Psoas muscle (tissue), 8 donors: ENCODE data around the gene SLC44A2. TPM values are rescaled to one million over a fixed set of nuclear protein-coding genes. Genes with fewer than 3 reads are reported as not detected.

Experiments
- ATAC-seq, 4 donors: fragments of 200-7000 bp; cut with Tn5 transposase; one replicate each; pipeline ENCODE4 v1.9.1; 2020; ENCODE audit warnings: moderate library complexity in 3 of 4, mild to moderate bottlenecking in 2 of 4
- DNase-seq, 2 donors: peaks; one replicate each; pipeline ENCODE4 v3.0.0-alpha.2; 2020
- H3K27ac ChIP-seq: fragments of 200-600 bp; one replicate; pipeline ENCODE4 v1.8.0; 2022
- H3K27me3 ChIP-seq, 3 donors: fragments of 200-600 bp in 1 of 3; one replicate each; pipeline versions ENCODE4 v1.6.1 to v1.8.0; 2013 to 2022; ENCODE audit warnings: low read length in 2 of 3, mild to moderate bottlenecking in 2 of 3, moderate library complexity in 1 of 3; ENCODE audit not compliant: insufficient read depth in 3 of 3
- H3K36me3 ChIP-seq, 2 donors: fragments of 200-600 bp in 1 of 2; one replicate each; pipeline versions ENCODE4 v1.6.1 to v1.8.0; 2013 to 2022; ENCODE audit warnings: low read depth in 1 of 2, mild to moderate bottlenecking in 1 of 2, moderate library complexity in 1 of 2; ENCODE audit not compliant: insufficient read depth in 1 of 2
- H3K4me1 ChIP-seq: fragments of 200-600 bp; one replicate; pipeline ENCODE4 v1.8.0; 2022
- H3K4me3 ChIP-seq: fragments of 200-600 bp; one replicate; pipeline ENCODE4 v1.8.0; 2022; ENCODE audit warnings: mild to moderate bottlenecking
- H3K9me3 ChIP-seq: fragments of 200-600 bp; one replicate; pipeline ENCODE4 v1.8.0; 2022
- CTCF ChIP-seq: fragments of 200-600 bp; IDR thresholded peaks from one replicate; pipeline ENCODE4 v1.8.0; 2022; ENCODE audit warnings: antibody characterized with exemption
- WGBS, 3 donors: extraction: QIAGEN DNeasy Blood & Tissue Kit; methylation state at CpG; one replicate each; pipeline versions ENCODE4 v1.1.6 to v1.1.7; 2013; 5-methylcytosine and 5-hydroxymethylcytosine counted together
- intact Hi-C, 2 donors: fragments of 100-400 bp; cut with DNase I; formaldehyde crosslinking; loops; one replicate each; pipeline versions ENCODE4 v1.11.0 to v1.14.2; 2022
- polyA plus RNA-seq, 3 donors: library from polyadenylated mRNA; stranded (reverse); fragments of 200-250 nt; gene quantifications; one replicate each; pipeline ENCODE4 v1.2.3, GENCODE V29; 2013
- total RNA-seq, 4 donors: library from RNA; stranded (reverse); fragmentation: NEBNext Ultra II Directional in 2 of 4; extraction: Animal tissue kit (Norgen Biotek cat#: 25700) in 2 of 4; gene quantifications; one replicate each; pipeline versions ENCODE4 v1.2.1 to v1.2.4, GENCODE V29; 2021 to 2023
- donor health status: healthy with polysubstance abuse.
- donor health status: DM: no; HTN: no; CAD: no; lungs with moderate emphysema.
- donor health status: Bipolar disorder and iron deficiency.
- donor health status: healthy.
- donor health status: DM: yes; HTN: yes; CAD: no.
- donor health status: DM: no; HTN: no; CAD: no.
- donor health status: DM: no; HTN: no; CAD: no.
- donor health status: DM: yes; HTN: yes; CAD: no.

SLC44A2 gene
- total and polyA plus RNA-seq, 7 donors, result 36.3 to 104 (median 73.8) TPM

- ATAC-seq (peak in 1 of 4 donors; percentile 17), DNase-seq (no peak)
- peaks cover 5% of the 10 kb centered on the region for H3K4me1 ChIP-seq
- H3K9me3 ChIP-seq, result no peaks in the 10 kb centered on the region
- H3K27me3 ChIP-seq, result no peaks in the 10 kb centered on the region
- no peak overlapping the region for H3K4me3 ChIP-seq
- H3K27ac ChIP-seq, result no peak overlapping the region
- TF ChIP-seq CTCF, result no peak
- peaks cover 0 to 79% of the 10 kb centered on the region in 2 donors for H3K36me3 ChIP-seq
- 42 to 66% (median 45%) methylated on average over 7 of the region's 7 CpGs for WGBS, 3 donors
- intact Hi-C loops, result no loop called here
Observed at GRCh38 chr19:10690341-10690781, 65.0 kb downstream of the SLC44A2 start.

- H3K4me3 ChIP-seq, result no peak overlapping the region
- peaks cover 6% of the 10 kb centered on the region for H3K4me1 ChIP-seq
- intact Hi-C loops, result no loop called here
- H3K36me3 ChIP-seq, result peaks cover 0 to 69% of the 10 kb centered on the region in 2 donors
- no peaks in the 10 kb centered on the region for H3K27me3 ChIP-seq
- WGBS, 3 donors, result 78 to 81% (median 80%) methylated on average over 23 of the region's 23 CpGs
- ATAC-seq, result no peak
- no peak overlapping the region for H3K27ac ChIP-seq
- no peak for DNase-seq
- TF ChIP-seq CTCF, result no peak
- H3K9me3 ChIP-seq, result no peaks in the 10 kb centered on the region
Observed at GRCh38 chr19:10691178-10691881, 66.0 kb downstream of the SLC44A2 start.

GRCh38 chr19:10691883-10692282 lies 66.5 kb downstream of the SLC44A2 start:
- Histone ChIP-seq H3K4me3 (no peak overlapping the region), H3K9me3 (no peaks in the 10 kb centered on the region), H3K36me3 (peaks cover 0 to 63% of the 10 kb centered on the region in 2 donors), H3K27ac (no peak overlapping the region), H3K4me1 (peaks cover 6% of the 10 kb centered on the region), H3K27me3 (no peaks in the 10 kb centered on the region)
- ATAC-seq (no peak), DNase-seq (no peak)
- WGBS, 3 donors, result 72 to 79% (median 76%) methylated on average over 5 of the region's 5 CpGs
- intact Hi-C loops, result no loop called here
- no peak for TF ChIP-seq CTCF

- Histone ChIP-seq H3K4me1 (peaks cover 6% of the 10 kb centered on the region), H3K4me3 (no peak overlapping the region), H3K36me3 (peaks cover 0 to 55% of the 10 kb centered on the region in 2 donors), H3K27me3 (no peaks in the 10 kb centered on the region), H3K27ac (no peak overlapping the region), H3K9me3 (no peaks in the 10 kb centered on the region)
- TF ChIP-seq CTCF, result no peak
- DNase-seq (no peak), ATAC-seq (no peak)
- 79 to 89% (median 81%) methylated on average over 5 of the region's 5 CpGs for WGBS, 3 donors
- intact Hi-C loops, result no loop called here
Observed at GRCh38 chr19:10692673-10693264, 67.4 kb downstream of the SLC44A2 start.

Other genes with a start within 250 kb of the SLC44A2 start
- gene TYK2, start 245.0 kb upstream of the SLC44A2 start, total RNA-seq, result 10 to 100 TPM; 37.1 to 57.6 (median 40.4) TPM
- 10 to 100 TPM; 40.7 to 58.8 (median 41.7) TPM for gene TYK2, start 245.0 kb upstream of the SLC44A2 start, polyA plus RNA-seq
- 100 to 1,000 TPM; 165 to 182 (median 171) TPM for gene CDC37, start 222.0 kb upstream of the SLC44A2 start, total RNA-seq
- gene CDC37, start 222.0 kb upstream of the SLC44A2 start, polyA plus RNA-seq, result 100 to 1,000 TPM; 208 to 268 (median 234) TPM
- 10 to 100 TPM in 3 of 4 donors, 1 to 10 TPM in 1; 7.9 to 29.0 (median 16.8) TPM for gene PDE4A, start 205.0 kb upstream of the SLC44A2 start, total RNA-seq
- 10 to 100 TPM in 2 of 3 donors, 1 to 10 TPM in 1; 4.1 to 15.1 (median 11.5) TPM for gene PDE4A, start 205.0 kb upstream of the SLC44A2 start, polyA plus RNA-seq
- gene KEAP1, start 122.2 kb upstream of the SLC44A2 start, total RNA-seq, result 100 to 1,000 TPM; 109 to 208 (median 169) TPM
- gene KEAP1, start 122.2 kb upstream of the SLC44A2 start, polyA plus RNA-seq, result 100 to 1,000 TPM; 154 to 242 (median 205) TPM
- gene S1PR5, start 108.1 kb upstream of the SLC44A2 start, total RNA-seq, result under 1 TPM; 0.15 to 0.30 (median 0.17) TPM
- gene S1PR5, start 108.1 kb upstream of the SLC44A2 start, polyA plus RNA-seq, result under 1 TPM; 0.07 to 0.12 (median 0.08) TPM
- gene ATG4D, start 81.6 kb upstream of the SLC44A2 start, total RNA-seq, result 10 to 100 TPM; 42.5 to 71.8 (median 60.8) TPM
- 10 to 100 TPM; 49.3 to 95.7 (median 72.8) TPM for gene ATG4D, start 81.6 kb upstream of the SLC44A2 start, polyA plus RNA-seq
- 10 to 100 TPM; 17.3 to 20.6 (median 20.3) TPM for gene KRI1, start 59.5 kb upstream of the SLC44A2 start, total RNA-seq
- 10 to 100 TPM; 14.8 to 21.6 (median 20.1) TPM for gene KRI1, start 59.5 kb upstream of the SLC44A2 start, polyA plus RNA-seq
- gene CDKN2D, start 56.6 kb upstream of the SLC44A2 start, total RNA-seq, result 10 to 100 TPM in 3 of 4 donors, 1 to 10 TPM in 1; 6.1 to 13.1 (median 11.8) TPM
- 10 to 100 TPM; 18.0 to 29.2 (median 22.7) TPM for gene CDKN2D, start 56.6 kb upstream of the SLC44A2 start, polyA plus RNA-seq
- not detected for gene AP1M2, start 38.2 kb upstream of the SLC44A2 start, total RNA-seq
- gene AP1M2, start 38.2 kb upstream of the SLC44A2 start, polyA plus RNA-seq, result under 1 TPM in 1 of 3 donors, not detected in 2; 0.13 TPM
- 100 to 1,000 TPM; 112 to 189 (median 157) TPM for gene ILF3, start 28.8 kb downstream of the SLC44A2 start, total RNA-seq
- 100 to 1,000 TPM in 2 of 3 donors, 10 to 100 TPM in 1; 70.6 to 148 (median 139) TPM for gene ILF3, start 28.8 kb downstream of the SLC44A2 start, polyA plus RNA-seq
- 10 to 100 TPM; 24.7 to 28.8 (median 27.1) TPM for gene QTRT1, start 75.9 kb downstream of the SLC44A2 start, total RNA-seq
- gene QTRT1, start 75.9 kb downstream of the SLC44A2 start, polyA plus RNA-seq, result 10 to 100 TPM; 15.9 to 33.4 (median 28.6) TPM
- 100 to 1,000 TPM; 117 to 143 (median 130) TPM for gene DNM2, start 92.5 kb downstream of the SLC44A2 start, total RNA-seq
- 100 to 1,000 TPM in 1 of 3 donors, 10 to 100 TPM in 2; 70.6 to 149 (median 74.1) TPM for gene DNM2, start 92.5 kb downstream of the SLC44A2 start, polyA plus RNA-seq
- 10 to 100 TPM; 30.1 to 37.5 (median 34.2) TPM for gene TMED1, start 210.7 kb downstream of the SLC44A2 start, total RNA-seq
- gene TMED1, start 210.7 kb downstream of the SLC44A2 start, polyA plus RNA-seq, result 10 to 100 TPM; 54.4 to 79.3 (median 57.6) TPM
- gene C19orf38, start 222.9 kb downstream of the SLC44A2 start, total RNA-seq, result 1 to 10 TPM in 3 of 4 donors, under 1 TPM in 1; 0.30 to 1.8 (median 1.4) TPM
- gene C19orf38, start 222.9 kb downstream of the SLC44A2 start, polyA plus RNA-seq, result 1 to 10 TPM; 1.0 to 2.9 (median 1.3) TPM
- gene CARM1, start 246.0 kb downstream of the SLC44A2 start, total RNA-seq, result 100 to 1,000 TPM in 2 of 4 donors, 10 to 100 TPM in 2; 59.1 to 105 (median 88.6) TPM
- gene CARM1, start 246.0 kb downstream of the SLC44A2 start, polyA plus RNA-seq, result 100 to 1,000 TPM in 1 of 3 donors, 10 to 100 TPM in 2; 61.1 to 110 (median 94.7) TPM